ENCODE data around the gene USH2A. TPM values are rescaled to one million over a fixed set of nuclear protein-coding genes. Genes with fewer than 3 reads are reported as not detected.

The USH2A gene
- total and polyA plus RNA-seq, 2 experiments from 2014 or later = under 0.01 to 0.01 TPM

- 42 to 52% methylated on average over 2 of the region's 2 CpGs for WGBS, 2 experiments (ENCODE audit: low coverage in 1 of 2, low lambda C conversion rate in 2 of 2, missing lambda C conversion rate in 2 of 2)
- H2AFZ ChIP-seq = no peak overlapping the region
Observed at GRCh38 chr1:215895276-215895675, 528.0 kb downstream of the USH2A start.

GRCh38 chr1:215894617-215895016, 528.6 kb downstream of the USH2A start:
- no peak overlapping the region for H3K4me2 ChIP-seq (ENCODE audit: unreplicated experiment)
- peaks cover 27% of the 10 kb centered on the region for H3K27me3 ChIP-seq (replicated peaks; ENCODE audit: insufficient read depth)
- no peaks in the 10 kb centered on the region for H4K20me1 ChIP-seq (ENCODE audit: insufficient read depth)
- no peaks in the 10 kb centered on the region for H3K9me3 ChIP-seq (ENCODE audit: low read depth)
- H3K4me1 ChIP-seq (ENCODE audit: insufficient read depth) = peaks cover 11% of the 10 kb centered on the region; the same call in 1 of the 2 replicates
- no peak for TF ChIP-seq EZH2phosphoT487 (IDR thresholded peaks at IDR 0.05; ENCODE audit: insufficient read depth, low read depth)
- TF ChIP-seq EZH2 (IDR thresholded peaks at IDR 0.05; ENCODE audit: insufficient read depth, poor library complexity, severe bottlenecking) = no peak
- H3K4me3 ChIP-seq = no peak overlapping the region
- in situ Hi-C loops (cut with MboI) = no loop called here
- WGBS, 2 experiments (ENCODE audit: low coverage in 1 of 2, low lambda C conversion rate in 2 of 2, missing lambda C conversion rate in 2 of 2) = 32 to 47% methylated on average over 4 of the region's 4 CpGs
- no peak overlapping the region for H2AFZ ChIP-seq
- H3F3A ChIP-seq (ENCODE audit: insufficient read depth) = no peaks in the 10 kb centered on the region
- H3K9me2 ChIP-seq (ENCODE audit: insufficient read depth) = no peaks in the 10 kb centered on the region
- H3K36me3 ChIP-seq (ENCODE audit: low read depth) = no peaks in the 10 kb centered on the region
- H3K27ac ChIP-seq = no peak overlapping the region
- DNase-seq = no peak
- no peak overlapping the region for H3K9ac ChIP-seq
- H3K79me2 ChIP-seq (ENCODE audit: insufficient read depth) = no peaks in the 10 kb centered on the region

More at GRCh38 chr1:215895276-215895675, 528.0 kb downstream of the USH2A start:
- in situ Hi-C loops (cut with MboI) = no loop called here
- no peaks in the 10 kb centered on the region for H3K9me2 ChIP-seq (ENCODE audit: insufficient read depth)
- H3K79me2 ChIP-seq (ENCODE audit: insufficient read depth) = no peaks in the 10 kb centered on the region
- H3K4me1 ChIP-seq (ENCODE audit: insufficient read depth) = peaks cover 11% of the 10 kb centered on the region; the same call in 1 of the 2 replicates
- no peak overlapping the region for H3K4me2 ChIP-seq (ENCODE audit: unreplicated experiment)
- H3K27ac ChIP-seq = no peak overlapping the region
- H3F3A ChIP-seq (ENCODE audit: insufficient read depth) = no peaks in the 10 kb centered on the region
- H3K36me3 ChIP-seq (ENCODE audit: low read depth) = no peaks in the 10 kb centered on the region
- peaks cover 23% of the 10 kb centered on the region; the same call in 1 of the 2 replicates for H3K27me3 ChIP-seq (replicated peaks; ENCODE audit: insufficient read depth)
- no peaks in the 10 kb centered on the region for H4K20me1 ChIP-seq (ENCODE audit: insufficient read depth)
- no peak for DNase-seq
- TF ChIP-seq EZH2phosphoT487 (IDR thresholded peaks at IDR 0.05; ENCODE audit: insufficient read depth, low read depth) (no peak), EZH2 (IDR thresholded peaks at IDR 0.05; ENCODE audit: insufficient read depth, poor library complexity, severe bottlenecking) (no peak)
- H3K9ac ChIP-seq = no peak overlapping the region
- H3K4me3 ChIP-seq = no peak overlapping the region
- H3K9me3 ChIP-seq (ENCODE audit: low read depth) = no peaks in the 10 kb centered on the region

GRCh38 chr1:215891266-215892057, 531.8 kb downstream of the USH2A start:
- H3K79me2 ChIP-seq (ENCODE audit: insufficient read depth) = no peaks in the 10 kb centered on the region
- H3K9ac ChIP-seq = no peak overlapping the region
- H3K4me3 ChIP-seq = peak overlapping the region; percentile 42
- TF ChIP-seq EZH2phosphoT487 (IDR thresholded peaks at IDR 0.05; ENCODE audit: insufficient read depth, low read depth) = no peak
- no peak for TF ChIP-seq EZH2 (IDR thresholded peaks at IDR 0.05; ENCODE audit: insufficient read depth, poor library complexity, severe bottlenecking)
- H3K4me1 ChIP-seq (ENCODE audit: insufficient read depth) = peaks cover 11% of the 10 kb centered on the region; the same call in 1 of the 2 replicates
- 29 to 30% methylated on average over 7 of the region's 7 CpGs for WGBS, 2 experiments (ENCODE audit: low coverage in 1 of 2, low lambda C conversion rate in 2 of 2, missing lambda C conversion rate in 2 of 2)
- no peaks in the 10 kb centered on the region for H3K9me2 ChIP-seq (ENCODE audit: insufficient read depth)
- H2AFZ ChIP-seq = no peak overlapping the region
- DNase-seq = peak; percentile 23
- no peaks in the 10 kb centered on the region for H3K9me3 ChIP-seq (ENCODE audit: low read depth)
- H3K36me3 ChIP-seq (ENCODE audit: low read depth) = no peaks in the 10 kb centered on the region
- no peaks in the 10 kb centered on the region for H3F3A ChIP-seq (ENCODE audit: insufficient read depth)
- no peaks in the 10 kb centered on the region for H4K20me1 ChIP-seq (ENCODE audit: insufficient read depth)
- no peak overlapping the region for H3K27ac ChIP-seq
- peaks cover 43% of the 10 kb centered on the region for H3K27me3 ChIP-seq (replicated peaks; ENCODE audit: insufficient read depth)
- H3K4me2 ChIP-seq (ENCODE audit: unreplicated experiment) = peak overlapping the region; percentile 54
- in situ Hi-C loops (cut with MboI) = no loop called here

GRCh38 chr1:215890438-215890837, 532.8 kb downstream of the USH2A start:
- peaks cover 48% of the 10 kb centered on the region for H3K27me3 ChIP-seq (replicated peaks; ENCODE audit: insufficient read depth)
- H2AFZ ChIP-seq = no peak overlapping the region
- 35 to 38% methylated on average over 3 of the region's 3 CpGs for WGBS, 2 experiments (ENCODE audit: low coverage in 1 of 2, low lambda C conversion rate in 2 of 2, missing lambda C conversion rate in 2 of 2)
- peaks cover 11% of the 10 kb centered on the region; the same call in 1 of the 2 replicates for H3K4me1 ChIP-seq (ENCODE audit: insufficient read depth)
- no peaks in the 10 kb centered on the region for H3K9me2 ChIP-seq (ENCODE audit: insufficient read depth)
- no peak for DNase-seq
- no peak for TF ChIP-seq EZH2 (IDR thresholded peaks at IDR 0.05; ENCODE audit: insufficient read depth, poor library complexity, severe bottlenecking)
- no peak for TF ChIP-seq EZH2phosphoT487 (IDR thresholded peaks at IDR 0.05; ENCODE audit: insufficient read depth, low read depth)
- H3K9ac ChIP-seq = no peak overlapping the region
- no peaks in the 10 kb centered on the region for H3K9me3 ChIP-seq (ENCODE audit: low read depth)
- H3K36me3 ChIP-seq (ENCODE audit: low read depth) = no peaks in the 10 kb centered on the region
- no peak overlapping the region for H3K4me3 ChIP-seq
- H3K4me2 ChIP-seq (ENCODE audit: unreplicated experiment) = no peak overlapping the region
- in situ Hi-C loops (cut with MboI) = no loop called here
- H3F3A ChIP-seq (ENCODE audit: insufficient read depth) = no peaks in the 10 kb centered on the region
- H4K20me1 ChIP-seq (ENCODE audit: insufficient read depth) = no peaks in the 10 kb centered on the region
- H3K79me2 ChIP-seq (ENCODE audit: insufficient read depth) = no peaks in the 10 kb centered on the region
- H3K27ac ChIP-seq = no peak overlapping the region

All from GM23248 (cell line).